GM10266 (cell line): ENCODE results near the gene HNF1A.

Source experiments
- DNase-seq: peaks from one replicate; pipeline ENCODE4 v3.0.0; 2012; ENCODE audit errors: extremely low spot score
- TF ChIP-seq, protein P1 (sequence below): IDR thresholded peaks from 2 replicates; pipeline ENCODE4 v1.5.1; 2012; ENCODE audit warnings: mild to moderate bottlenecking, low read depth; ENCODE audit not compliant: control insufficient read depth, insufficient read depth; ENCODE audit errors: missing control alignments

The HNF1A gene

GRCh38 chr12:120936197-120936596 lies 42.1 kb upstream of the HNF1A start:
- DNase-seq: no peak
- TF ChIP-seq, protein P1, sequence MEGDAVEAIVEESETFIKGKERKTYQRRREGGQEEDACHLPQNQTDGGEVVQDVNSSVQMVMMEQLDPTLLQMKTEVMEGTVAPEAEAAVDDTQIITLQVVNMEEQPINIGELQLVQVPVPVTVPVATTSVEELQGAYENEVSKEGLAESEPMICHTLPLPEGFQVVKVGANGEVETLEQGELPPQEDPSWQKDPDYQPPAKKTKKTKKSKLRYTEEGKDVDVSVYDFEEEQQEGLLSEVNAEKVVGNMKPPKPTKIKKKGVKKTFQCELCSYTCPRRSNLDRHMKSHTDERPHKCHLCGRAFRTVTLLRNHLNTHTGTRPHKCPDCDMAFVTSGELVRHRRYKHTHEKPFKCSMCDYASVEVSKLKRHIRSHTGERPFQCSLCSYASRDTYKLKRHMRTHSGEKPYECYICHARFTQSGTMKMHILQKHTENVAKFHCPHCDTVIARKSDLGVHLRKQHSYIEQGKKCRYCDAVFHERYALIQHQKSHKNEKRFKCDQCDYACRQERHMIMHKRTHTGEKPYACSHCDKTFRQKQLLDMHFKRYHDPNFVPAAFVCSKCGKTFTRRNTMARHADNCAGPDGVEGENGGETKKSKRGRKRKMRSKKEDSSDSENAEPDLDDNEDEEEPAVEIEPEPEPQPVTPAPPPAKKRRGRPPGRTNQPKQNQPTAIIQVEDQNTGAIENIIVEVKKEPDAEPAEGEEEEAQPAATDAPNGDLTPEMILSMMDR: no peak

DNA sequence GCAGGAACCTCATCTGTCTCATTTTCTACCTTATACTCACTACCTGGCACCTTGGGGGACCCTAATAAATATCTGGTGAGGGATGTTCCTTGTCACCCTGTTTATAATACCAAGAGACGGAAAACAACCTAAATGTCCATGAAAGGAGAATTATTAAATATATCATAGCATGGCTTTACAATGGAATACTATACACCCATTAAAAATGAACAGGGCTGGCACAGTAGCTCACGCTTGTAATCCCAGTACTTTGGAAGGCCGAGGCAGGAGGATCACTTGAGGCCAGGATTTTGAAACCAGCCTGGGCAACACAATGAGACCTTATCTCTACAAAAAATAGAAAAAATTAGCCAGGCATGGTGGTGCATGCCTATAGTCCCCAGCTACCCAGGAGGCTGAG lies 39.8 kb upstream of the HNF1A start:
- TF ChIP-seq, protein P1: no peak
- no peak for DNase-seq

GRCh38 chr12:120939523-120939922 lies 38.8 kb upstream of the HNF1A start:
- TF ChIP-seq, protein P1: no peak
- DNase-seq: no peak

DNA sequence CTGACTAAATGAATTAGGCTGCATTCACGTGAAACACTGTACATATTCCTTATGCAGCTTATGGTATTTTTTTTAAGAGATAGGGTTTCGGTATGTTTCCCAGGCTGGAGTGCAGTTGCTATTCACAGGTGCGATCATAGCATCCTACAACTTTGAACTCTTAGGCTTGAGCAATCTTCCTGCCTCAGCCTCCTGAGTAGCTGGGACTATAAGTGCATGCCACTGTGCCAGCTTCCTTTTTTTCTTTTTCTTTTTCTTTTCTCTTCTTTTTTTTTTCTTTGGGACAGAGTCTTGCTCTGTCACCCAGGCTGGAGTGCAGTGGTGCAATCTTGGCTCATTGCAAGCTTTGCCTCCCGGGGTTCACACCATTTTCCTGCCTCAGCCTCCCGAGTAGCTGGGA lies 38.3 kb upstream of the HNF1A start:
- TF ChIP-seq, protein P1: no peak
- no peak for DNase-seq

- no peak for DNase-seq
- TF ChIP-seq, protein P1: no peak
Observed at GRCh38 chr12:120940799-120941198, 37.5 kb upstream of the HNF1A start.

DNA sequence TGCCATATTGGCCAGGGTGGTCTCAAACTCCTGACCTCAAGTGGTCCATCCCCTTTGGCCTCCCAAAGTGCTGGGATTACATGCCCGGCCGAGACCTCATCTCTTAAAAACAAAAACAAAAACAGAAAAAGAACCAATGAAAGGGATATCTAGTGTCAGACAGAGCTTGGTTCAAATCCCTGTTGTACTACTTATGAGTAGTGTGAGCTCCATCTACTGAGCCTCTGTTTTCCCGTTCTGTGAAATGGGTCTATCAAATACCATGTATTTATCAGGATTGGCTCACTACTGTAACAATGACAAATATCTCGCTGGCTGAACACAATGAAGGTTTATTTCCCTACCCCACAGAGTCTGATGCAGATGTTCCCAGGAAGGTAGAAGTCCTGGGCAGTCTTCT lies 36.9 kb upstream of the HNF1A start:
- no peak for DNase-seq

GRCh38 chr12:120941846-120942405 lies 36.4 kb upstream of the HNF1A start:
- DNase-seq: no peak
- TF ChIP-seq, protein P1: no peak

More for the DNA sequence above, 36.9 kb upstream of the HNF1A start:
- TF ChIP-seq, protein P1: no peak
